GM06990 (cell line): ENCODE results near the gene ISCU.
A peak's percentile ranks its signal among the peaks of the same experiment; 100 is the strongest.

Experiments
- DNase-seq: peaks from one replicate; pipeline ENCODE4 v3.0.0-alpha.2; 2011; ENCODE audit not compliant: insufficient read length; ENCODE audit errors: extremely low read depth
- H3K27me3 ChIP-seq: replicated peaks from 2 replicates; pipeline ENCODE4 v1.6.0; 2011; ENCODE audit warnings: low read length; ENCODE audit not compliant: control insufficient read depth, insufficient read depth
- H3K36me3 ChIP-seq: 2 replicates; pipeline ENCODE4 v1.5.1; 2011; ENCODE audit warnings: low read length; ENCODE audit not compliant: control insufficient read depth, insufficient read depth
- H3K4me3 ChIP-seq: replicated peaks from 2 replicates; pipeline ENCODE4 v1.5.1; 2011; ENCODE audit warnings: low read depth, mild to moderate bottlenecking, control low read depth, low read length
- CTCF ChIP-seq: IDR thresholded peaks from 2 replicates; pipeline ENCODE4 v1.5.1; 2011; ENCODE audit warnings: low read length, control low read depth, mild to moderate bottlenecking, inconsistent platforms; ENCODE audit not compliant: insufficient read depth, poor library complexity, severe bottlenecking

The ISCU gene

DNA sequence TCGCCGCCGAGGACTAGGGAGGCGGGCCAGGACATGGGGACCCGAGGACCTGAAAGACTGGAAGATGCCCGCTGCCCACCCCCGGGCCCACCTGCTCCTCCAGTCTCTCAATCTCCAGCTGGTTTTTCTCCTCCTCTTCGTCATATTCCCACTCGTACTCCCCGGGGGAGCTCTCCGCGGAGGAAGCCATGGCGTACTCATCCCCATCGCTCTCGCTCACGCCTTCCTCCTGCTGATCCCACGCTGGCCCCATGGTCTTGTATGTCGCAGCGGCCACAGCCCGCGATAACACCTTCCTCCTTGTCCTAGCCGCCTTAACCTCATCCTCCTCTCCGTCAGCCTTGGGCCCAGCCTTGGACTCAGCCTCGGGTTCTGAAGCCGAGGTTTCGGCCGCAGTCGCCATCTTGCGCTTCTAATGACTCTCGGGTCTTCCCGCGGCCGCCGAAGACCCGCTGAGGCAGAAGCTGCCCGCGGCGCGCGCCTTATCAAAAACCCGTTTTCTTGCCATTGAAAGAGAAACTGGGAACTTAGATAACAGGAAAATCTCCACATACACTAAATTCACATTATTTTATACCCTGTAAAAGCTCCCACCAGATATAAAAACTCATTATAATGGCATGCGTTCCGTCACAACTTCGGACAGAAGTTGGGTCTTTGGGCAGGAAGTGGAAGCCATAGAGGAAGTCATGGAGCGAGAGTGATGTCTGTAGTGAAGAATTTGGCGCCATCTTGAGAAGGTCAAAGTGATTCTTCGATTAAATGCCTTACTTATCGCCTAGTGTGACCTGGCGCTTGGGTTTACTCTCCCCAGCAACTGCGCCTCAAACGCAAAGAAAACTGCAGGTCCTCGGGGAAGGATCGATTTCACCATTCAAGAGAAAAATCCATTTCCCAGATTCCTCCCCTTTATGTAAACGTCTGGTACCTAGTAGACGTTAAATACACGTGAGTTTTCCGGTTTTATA is 1.4 kb upstream of the ISCU start, which contains the start of gene SART3:
Gene SART3 (minus strand): TSS at position 422 of the 968 bp plus-strand sequence. CDS start 19 bp downstream, at position 403.
- Histone ChIP-seq H3K27me3 (no peaks in the 10 kb centered on the region), H3K4me3 (peak within 1 kb of the TSS; percentile 99), H3K36me3 (peaks cover 15% of the 10 kb centered on the region)
- TF ChIP-seq CTCF: no peak
- peak; percentile 86 for DNase-seq

DNA sequence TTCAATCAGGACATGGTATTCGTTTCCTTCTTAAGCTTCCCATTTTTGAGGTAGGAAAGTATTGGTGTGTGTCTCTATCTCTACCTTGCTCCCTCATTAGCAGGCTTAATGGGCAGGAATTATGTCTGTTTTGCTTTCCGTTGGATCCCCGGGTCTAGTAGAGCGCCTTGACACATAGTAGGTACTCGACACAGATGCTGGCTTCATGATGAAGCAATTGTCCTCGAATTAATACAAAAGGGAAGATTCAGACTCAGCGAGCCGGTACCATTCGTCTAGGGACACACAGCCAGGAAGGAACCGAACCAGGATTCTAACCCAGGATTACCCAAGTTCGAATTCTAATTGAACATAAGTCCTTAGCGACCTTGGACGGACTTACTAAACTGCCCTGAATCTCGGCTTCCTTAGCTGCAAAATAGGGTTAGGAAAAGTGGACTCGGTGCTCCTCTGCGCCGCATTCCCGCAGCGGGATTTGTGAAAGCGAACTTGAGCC is 496 bp upstream of the ISCU start:
- DNase-seq: no peak
- no peak for TF ChIP-seq CTCF
- Histone ChIP-seq H3K36me3 (peaks cover 20% of the 10 kb centered on the region), H3K4me3 (peak overlapping the region; percentile 99), H3K27me3 (no peaks in the 10 kb centered on the region)

DNA sequence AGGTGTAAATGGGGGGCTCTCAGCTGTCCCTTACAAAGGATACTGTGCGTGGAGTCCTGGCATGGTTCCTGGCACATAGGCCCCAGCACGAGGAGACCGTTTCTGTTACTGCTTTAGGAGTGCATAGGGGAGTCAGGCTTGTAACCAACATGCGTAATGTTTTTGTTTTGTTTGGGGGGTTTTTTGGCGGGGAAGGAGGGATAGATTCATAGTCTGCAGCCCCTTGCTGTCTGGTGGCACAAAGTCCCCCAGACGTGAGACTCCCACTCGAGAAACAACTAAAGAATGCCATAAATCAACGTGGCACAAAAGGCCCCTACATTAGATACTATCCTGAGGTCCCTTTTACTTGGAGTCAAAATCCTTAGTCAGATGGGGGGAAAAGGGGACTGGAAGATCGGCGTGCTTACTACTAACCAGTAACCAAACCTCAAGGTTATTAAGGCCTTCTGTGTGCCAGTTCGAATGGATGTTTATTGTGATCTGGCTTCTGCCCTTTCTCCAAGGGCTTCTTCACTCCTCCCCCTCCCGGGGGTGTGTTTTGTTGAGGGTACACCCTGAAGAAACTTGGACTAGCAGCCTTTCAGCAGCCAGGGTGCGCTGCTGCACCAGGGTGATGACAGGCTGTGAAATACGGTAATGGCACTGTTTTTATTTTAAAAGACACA is 874 bp downstream of the ISCU start:
- H3K27me3 ChIP-seq: no peaks in the 10 kb centered on the region
- peak; percentile 92 for TF ChIP-seq CTCF
- peaks cover 19% of the 10 kb centered on the region for H3K36me3 ChIP-seq
- peak overlapping the region; percentile 92 for H3K4me3 ChIP-seq
- DNase-seq: peak; percentile 59

- no peak for DNase-seq
- TF ChIP-seq CTCF: no peak
- peaks cover 21% of the 10 kb centered on the region for H3K36me3 ChIP-seq
- no peaks in the 10 kb centered on the region for H3K27me3 ChIP-seq
- H3K4me3 ChIP-seq: peak overlapping the region; percentile 92
These were observed 1.4 kb downstream of the ISCU start for GRCh38 chr12:108563804-108564151.

- TF ChIP-seq CTCF: no peak
- peaks cover 21% of the 10 kb centered on the region for H3K36me3 ChIP-seq
- H3K4me3 ChIP-seq: no peak overlapping the region
These were observed 2.3 kb downstream of the ISCU start for GRCh38 chr12:108564724-108565123.

More at GRCh38 chr12:108564724-108565123, 2.3 kb downstream of the ISCU start:
- DNase-seq: no peak
- no peaks in the 10 kb centered on the region for H3K27me3 ChIP-seq
